GM12865 (cell line): Measurements from ENCODE around the gene RPL18.

ENCODE experiments used
- DNase-seq: peaks from one replicate; pipeline ENCODE4 v3.0.0; 2010; ENCODE audit warnings: low read depth
- H3K4me3 ChIP-seq: 2 replicates; pipeline ENCODE4 v1.5.1; 2011; ENCODE audit warnings: mild to moderate bottlenecking, low read depth, low read length, control low read depth
- CTCF ChIP-seq: IDR thresholded peaks from 2 replicates; pipeline ENCODE4 v1.5.1; 2011; ENCODE audit warnings: low read length, control low read depth, low read depth, inconsistent platforms; ENCODE audit not compliant: insufficient read depth; ENCODE audit errors: missing control alignments

RPL18 gene

GRCh38 chr19:48611872-48612271 lies 7.1 kb downstream of the RPL18 start:
- no peak overlapping the region for H3K4me3 ChIP-seq
- DNase-seq, result no peak
- no peak for TF ChIP-seq CTCF

- no peak for DNase-seq
- H3K4me3 ChIP-seq, result no peak overlapping the region
- no peak for TF ChIP-seq CTCF
Measured at GRCh38 chr19:48609571-48610108, 9.3 kb downstream of the RPL18 start.

GRCh38 chr19:48608798-48609263 lies 10.1 kb downstream of the RPL18 start:
- DNase-seq, result peak; percentile 79
- TF ChIP-seq CTCF, result peak; percentile 81
- no peak overlapping the region for H3K4me3 ChIP-seq

GRCh38 chr19:48607359-48607755 lies 11.6 kb downstream of the RPL18 start:
- no peak overlapping the region for H3K4me3 ChIP-seq
- TF ChIP-seq CTCF, result no peak
- DNase-seq, result no peak

GRCh38 chr19:48606463-48607358 lies 12.3 kb downstream of the RPL18 start, which contains the start of gene SPACA4:
TSS of gene SPACA4 (plus strand) at chr19:48606742. CDS start at chr19:48606979, 237 bp downstream.
- DNase-seq, result no peak
- no peak within 1 kb of the TSS for H3K4me3 ChIP-seq
- TF ChIP-seq CTCF, result no peak

GRCh38 chr19:48603850-48604249 lies 15.1 kb downstream of the RPL18 start:
- no peak for DNase-seq
- TF ChIP-seq CTCF, result no peak
- H3K4me3 ChIP-seq, result no peak overlapping the region
